Measurements from ENCODE around the gene VPS26C.

The VPS26C gene

GRCh38 chr21:37197746-37198145 is 69.4 kb downstream of the VPS26C start:
- H3K4me1 ChIP-seq (ENCODE audit: control insufficient read depth, insufficient read depth, low read length), result peaks cover 13% of the 10 kb centered on the region
- no peak overlapping the region for H3K9ac ChIP-seq (ENCODE audit: low read depth, low read length)
- H3K27me3 ChIP-seq (ENCODE audit: control insufficient read depth, insufficient read depth, low read length), result no peaks in the 10 kb centered on the region
- H3K27ac ChIP-seq (ENCODE audit: low read depth, low read length), result no peak overlapping the region
- no peaks in the 10 kb centered on the region for H3K36me3 ChIP-seq (ENCODE audit: control insufficient read depth, insufficient read depth, low read length)
- no peak overlapping the region for H3K4me3 ChIP-seq (ENCODE audit: low read depth, low read length)
- H3K9me3 ChIP-seq (ENCODE audit: control insufficient read depth, insufficient read depth, low read length), result no peaks in the 10 kb centered on the region

- H3K9me3 ChIP-seq (ENCODE audit: control insufficient read depth, insufficient read depth, low read length), result no peaks in the 10 kb centered on the region
- no peaks in the 10 kb centered on the region for H3K27me3 ChIP-seq (ENCODE audit: control insufficient read depth, insufficient read depth, low read length)
- H3K27ac ChIP-seq (ENCODE audit: low read depth, low read length), result no peak overlapping the region
- H3K36me3 ChIP-seq (ENCODE audit: control insufficient read depth, insufficient read depth, low read length), result no peaks in the 10 kb centered on the region
- no peak overlapping the region for H3K9ac ChIP-seq (ENCODE audit: low read depth, low read length)
- peaks cover 8% of the 10 kb centered on the region; the same call in 1 of the 2 replicates for H3K4me1 ChIP-seq (ENCODE audit: control insufficient read depth, insufficient read depth, low read length)
- H3K4me3 ChIP-seq (ENCODE audit: low read depth, low read length), result no peak overlapping the region
Observed at GRCh38 chr21:37196847-37197246, 70.3 kb downstream of the VPS26C start.

DNA sequence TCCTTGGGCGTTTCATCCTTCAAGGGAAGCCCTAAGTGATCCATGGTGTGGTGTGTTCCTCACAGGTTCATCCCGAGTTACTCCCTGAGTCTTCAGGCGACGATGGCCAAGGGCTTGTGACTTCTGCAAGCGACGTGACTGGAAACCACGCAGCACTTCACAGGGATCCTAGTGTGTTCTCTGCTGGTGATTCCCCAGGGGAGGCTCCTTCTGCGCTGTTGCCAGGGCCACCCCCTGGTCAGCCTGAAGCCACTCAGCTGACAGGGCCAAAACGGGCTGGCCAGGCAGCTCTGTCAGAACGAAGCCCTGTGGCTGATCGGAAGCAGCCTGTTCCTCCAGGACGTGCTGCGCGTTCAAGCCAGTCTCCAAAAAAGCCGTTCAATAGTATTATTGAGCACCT is 71.5 kb downstream of the VPS26C start:
- H3K27ac ChIP-seq (ENCODE audit: low read depth, low read length), result no peak overlapping the region
- H3K9me3 ChIP-seq (ENCODE audit: control insufficient read depth, insufficient read depth, low read length), result no peaks in the 10 kb centered on the region
- H3K27me3 ChIP-seq (ENCODE audit: control insufficient read depth, insufficient read depth, low read length), result no peaks in the 10 kb centered on the region
- no peaks in the 10 kb centered on the region for H3K36me3 ChIP-seq (ENCODE audit: control insufficient read depth, insufficient read depth, low read length)
- H3K4me3 ChIP-seq (ENCODE audit: low read depth, low read length), result no peak overlapping the region
- H3K4me1 ChIP-seq (ENCODE audit: control insufficient read depth, insufficient read depth, low read length), result peaks cover 8% of the 10 kb centered on the region; the same call in 1 of the 2 replicates
- no peak overlapping the region for H3K9ac ChIP-seq (ENCODE audit: low read depth, low read length)

DNA sequence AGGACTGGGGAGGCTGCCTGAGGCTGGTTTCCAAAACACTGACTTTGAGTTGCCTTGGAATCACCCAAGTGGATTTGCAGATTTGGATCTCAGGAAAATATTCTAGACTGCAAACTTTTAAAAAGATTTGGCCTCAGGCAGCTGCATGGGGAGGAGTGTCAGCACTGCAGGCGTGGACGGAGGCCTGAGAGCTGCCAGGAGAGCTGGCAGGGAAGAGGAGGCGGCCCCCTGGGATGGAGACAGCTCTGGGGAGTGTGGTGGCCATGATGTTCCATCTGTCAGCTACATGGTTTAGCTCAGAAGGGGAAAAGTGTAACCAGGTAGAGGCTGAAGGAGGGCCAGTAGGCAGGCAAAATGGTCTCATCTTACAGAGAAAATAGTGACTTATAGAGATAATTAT is 72.1 kb downstream of the VPS26C start:
- H3K36me3 ChIP-seq (ENCODE audit: control insufficient read depth, insufficient read depth, low read length), result no peaks in the 10 kb centered on the region
- no peaks in the 10 kb centered on the region for H3K27me3 ChIP-seq (ENCODE audit: control insufficient read depth, insufficient read depth, low read length)
- H3K4me1 ChIP-seq (ENCODE audit: control insufficient read depth, insufficient read depth, low read length), result peaks cover 8% of the 10 kb centered on the region; the same call in 1 of the 2 replicates
- no peak overlapping the region for H3K9ac ChIP-seq (ENCODE audit: low read depth, low read length)
- H3K9me3 ChIP-seq (ENCODE audit: control insufficient read depth, insufficient read depth, low read length), result no peaks in the 10 kb centered on the region
- no peak overlapping the region for H3K4me3 ChIP-seq (ENCODE audit: low read depth, low read length)
- H3K27ac ChIP-seq (ENCODE audit: low read depth, low read length), result no peak overlapping the region

- Histone ChIP-seq H3K9ac (ENCODE audit: low read depth, low read length) (no peak overlapping the region), H3K4me1 (ENCODE audit: control insufficient read depth, insufficient read depth, low read length) (peaks cover 8% of the 10 kb centered on the region; the same call in 1 of the 2 replicates), H3K4me3 (ENCODE audit: low read depth, low read length) (no peak overlapping the region), H3K36me3 (ENCODE audit: control insufficient read depth, insufficient read depth, low read length) (no peaks in the 10 kb centered on the region), H3K9me3 (ENCODE audit: control insufficient read depth, insufficient read depth, low read length) (no peaks in the 10 kb centered on the region), H3K27me3 (ENCODE audit: control insufficient read depth, insufficient read depth, low read length) (no peaks in the 10 kb centered on the region), H3K27ac (ENCODE audit: low read depth, low read length) (no peak overlapping the region)
Observed at GRCh38 chr21:37193676-37194075, 73.5 kb downstream of the VPS26C start.

DNA sequence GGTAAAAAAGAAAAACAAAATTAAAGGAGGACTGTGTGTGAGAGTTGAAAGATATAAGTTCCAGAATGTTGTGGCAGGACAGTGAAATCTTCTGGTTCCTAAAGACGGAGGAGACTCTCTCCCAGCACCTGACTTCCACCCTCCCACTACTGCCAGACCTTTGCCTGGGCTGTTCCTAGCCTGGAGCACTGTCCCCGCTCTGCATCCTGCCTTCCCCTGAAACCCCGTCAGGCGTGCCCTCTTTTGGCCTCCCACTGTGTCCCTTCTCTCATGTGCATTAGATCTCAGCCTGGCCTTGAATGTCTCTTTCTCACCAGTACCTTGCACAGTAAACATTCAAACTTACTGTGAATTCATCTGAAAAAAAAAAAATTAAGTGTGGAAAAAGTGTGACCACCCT is 74.1 kb downstream of the VPS26C start:
- no peak overlapping the region for H3K4me3 ChIP-seq (ENCODE audit: low read depth, low read length)
- no peaks in the 10 kb centered on the region for H3K27me3 ChIP-seq (ENCODE audit: control insufficient read depth, insufficient read depth, low read length)
- H3K9ac ChIP-seq (ENCODE audit: low read depth, low read length), result no peak overlapping the region
- peaks cover 8% of the 10 kb centered on the region; the same call in 1 of the 2 replicates for H3K4me1 ChIP-seq (ENCODE audit: control insufficient read depth, insufficient read depth, low read length)
- H3K9me3 ChIP-seq (ENCODE audit: control insufficient read depth, insufficient read depth, low read length), result no peaks in the 10 kb centered on the region
- H3K27ac ChIP-seq (ENCODE audit: low read depth, low read length), result no peak overlapping the region
- no peaks in the 10 kb centered on the region for H3K36me3 ChIP-seq (ENCODE audit: control insufficient read depth, insufficient read depth, low read length)

GRCh38 chr21:37192019-37192418 is 75.1 kb downstream of the VPS26C start:
- Histone ChIP-seq H3K36me3 (ENCODE audit: control insufficient read depth, insufficient read depth, low read length) (no peaks in the 10 kb centered on the region), H3K4me3 (ENCODE audit: low read depth, low read length) (no peak overlapping the region)

DNA sequence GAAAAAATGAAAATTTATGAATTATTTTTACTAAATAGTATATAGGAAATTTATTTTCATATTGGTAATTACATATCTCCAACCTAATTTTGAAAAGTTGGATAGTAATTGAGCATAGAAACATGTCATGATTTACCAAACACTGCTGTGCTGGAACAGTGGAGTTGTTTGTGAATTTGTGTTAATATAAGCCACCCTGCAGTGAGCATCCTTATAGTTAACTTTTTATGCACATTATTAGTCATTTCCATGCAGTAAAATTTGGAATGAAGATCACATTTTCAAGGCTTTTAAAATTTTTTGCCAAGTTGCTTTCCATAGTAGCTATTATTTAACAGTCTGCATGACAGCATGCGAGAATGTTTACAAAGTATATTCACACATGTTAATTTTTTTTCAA is 78.3 kb downstream of the VPS26C start:
- H3K36me3 ChIP-seq (ENCODE audit: control insufficient read depth, insufficient read depth, low read length), result no peaks in the 10 kb centered on the region
- no peak overlapping the region for H3K9ac ChIP-seq (ENCODE audit: low read depth, low read length)
- no peaks in the 10 kb centered on the region for H3K27me3 ChIP-seq (ENCODE audit: control insufficient read depth, insufficient read depth, low read length)
- H3K9me3 ChIP-seq (ENCODE audit: control insufficient read depth, insufficient read depth, low read length), result no peaks in the 10 kb centered on the region
- peaks cover 7% of the 10 kb centered on the region; the same call in 1 of the 2 replicates for H3K4me1 ChIP-seq (ENCODE audit: control insufficient read depth, insufficient read depth, low read length)
- no peak overlapping the region for H3K27ac ChIP-seq (ENCODE audit: low read depth, low read length)
- H3K4me3 ChIP-seq (ENCODE audit: low read depth, low read length), result no peak overlapping the region

More at GRCh38 chr21:37192019-37192418, 75.1 kb downstream of the VPS26C start:
- no peak overlapping the region for H3K27ac ChIP-seq (ENCODE audit: low read depth, low read length)
- no peak overlapping the region for H3K9ac ChIP-seq (ENCODE audit: low read depth, low read length)
- H3K27me3 ChIP-seq (ENCODE audit: control insufficient read depth, insufficient read depth, low read length), result no peaks in the 10 kb centered on the region
- H3K4me1 ChIP-seq (ENCODE audit: control insufficient read depth, insufficient read depth, low read length), result peaks cover 8% of the 10 kb centered on the region; the same call in 1 of the 2 replicates
- H3K9me3 ChIP-seq (ENCODE audit: control insufficient read depth, insufficient read depth, low read length), result no peaks in the 10 kb centered on the region

GRCh38 chr21:37186983-37187382 is 80.2 kb downstream of the VPS26C start:
- Histone ChIP-seq H3K36me3 (ENCODE audit: control insufficient read depth, insufficient read depth, low read length) (no peaks in the 10 kb centered on the region), H3K9me3 (ENCODE audit: control insufficient read depth, insufficient read depth, low read length) (no peaks in the 10 kb centered on the region)

GRCh38 chr21:37184784-37185593 is 82.1 kb downstream of the VPS26C start:
- Histone ChIP-seq H3K4me3 (ENCODE audit: low read depth, low read length) (no peak overlapping the region), H3K27ac (ENCODE audit: low read depth, low read length) (no peak overlapping the region), H3K36me3 (ENCODE audit: control insufficient read depth, insufficient read depth, low read length) (no peaks in the 10 kb centered on the region), H3K9me3 (ENCODE audit: control insufficient read depth, insufficient read depth, low read length) (no peaks in the 10 kb centered on the region), H3K27me3 (ENCODE audit: control insufficient read depth, insufficient read depth, low read length) (no peaks in the 10 kb centered on the region), H3K9ac (ENCODE audit: low read depth, low read length) (no peak overlapping the region), H3K4me1 (ENCODE audit: control insufficient read depth, insufficient read depth, low read length) (no peaks in the 10 kb centered on the region)

More at GRCh38 chr21:37186983-37187382, 80.2 kb downstream of the VPS26C start:
- H3K4me3 ChIP-seq (ENCODE audit: low read depth, low read length), result no peak overlapping the region
- no peak overlapping the region for H3K9ac ChIP-seq (ENCODE audit: low read depth, low read length)
- no peaks in the 10 kb centered on the region for H3K27me3 ChIP-seq (ENCODE audit: control insufficient read depth, insufficient read depth, low read length)
- H3K4me1 ChIP-seq (ENCODE audit: control insufficient read depth, insufficient read depth, low read length), result no peaks in the 10 kb centered on the region
- no peak overlapping the region for H3K27ac ChIP-seq (ENCODE audit: low read depth, low read length)

GRCh38 chr21:37183749-37184148 is 83.4 kb downstream of the VPS26C start:
- no peaks in the 10 kb centered on the region for H3K36me3 ChIP-seq (ENCODE audit: control insufficient read depth, insufficient read depth, low read length)

More at GRCh38 chr21:37183749-37184148, 83.4 kb downstream of the VPS26C start:
- Histone ChIP-seq H3K4me1 (ENCODE audit: control insufficient read depth, insufficient read depth, low read length) (no peaks in the 10 kb centered on the region), H3K9me3 (ENCODE audit: control insufficient read depth, insufficient read depth, low read length) (no peaks in the 10 kb centered on the region), H3K27ac (ENCODE audit: low read depth, low read length) (no peak overlapping the region), H3K27me3 (ENCODE audit: control insufficient read depth, insufficient read depth, low read length) (no peaks in the 10 kb centered on the region), H3K9ac (ENCODE audit: low read depth, low read length) (no peak overlapping the region), H3K4me3 (ENCODE audit: low read depth, low read length) (no peak overlapping the region)
